ENCODE results near the gene LKAAEAR1.

GRCh38 chr20:64130876-64131275 lies 46.7 kb upstream of the LKAAEAR1 start:
- TF ChIP-seq NR3C1 (CRISPR knock-in tag; conservative IDR thresholded peaks at IDR 0.05; ENCODE audit: low read depth) (no peak), KAT7 (CRISPR knock-in tag; IDR thresholded peaks at IDR 0.05; ENCODE audit: borderline replicate concordance) (no peak), CBFB (CRISPR knock-in tag; IDR thresholded peaks at IDR 0.05; ENCODE audit: low read depth) (no peak), CTCF (IDR thresholded peaks at IDR 0.05) (no peak), GRHL2 (CRISPR knock-in tag; IDR thresholded peaks at IDR 0.05; ENCODE audit: insufficient replicate concordance, severe bottlenecking) (no peak), ZNF121 (CRISPR knock-in tag; IDR thresholded peaks at IDR 0.05) (no peak), NFE2L1 (CRISPR knock-in tag; IDR thresholded peaks at IDR 0.05) (no peak), SP1 (CRISPR knock-in tag; conservative IDR thresholded peaks at IDR 0.05) (no peak)
- TF ChIP-seq, protein P1, sequence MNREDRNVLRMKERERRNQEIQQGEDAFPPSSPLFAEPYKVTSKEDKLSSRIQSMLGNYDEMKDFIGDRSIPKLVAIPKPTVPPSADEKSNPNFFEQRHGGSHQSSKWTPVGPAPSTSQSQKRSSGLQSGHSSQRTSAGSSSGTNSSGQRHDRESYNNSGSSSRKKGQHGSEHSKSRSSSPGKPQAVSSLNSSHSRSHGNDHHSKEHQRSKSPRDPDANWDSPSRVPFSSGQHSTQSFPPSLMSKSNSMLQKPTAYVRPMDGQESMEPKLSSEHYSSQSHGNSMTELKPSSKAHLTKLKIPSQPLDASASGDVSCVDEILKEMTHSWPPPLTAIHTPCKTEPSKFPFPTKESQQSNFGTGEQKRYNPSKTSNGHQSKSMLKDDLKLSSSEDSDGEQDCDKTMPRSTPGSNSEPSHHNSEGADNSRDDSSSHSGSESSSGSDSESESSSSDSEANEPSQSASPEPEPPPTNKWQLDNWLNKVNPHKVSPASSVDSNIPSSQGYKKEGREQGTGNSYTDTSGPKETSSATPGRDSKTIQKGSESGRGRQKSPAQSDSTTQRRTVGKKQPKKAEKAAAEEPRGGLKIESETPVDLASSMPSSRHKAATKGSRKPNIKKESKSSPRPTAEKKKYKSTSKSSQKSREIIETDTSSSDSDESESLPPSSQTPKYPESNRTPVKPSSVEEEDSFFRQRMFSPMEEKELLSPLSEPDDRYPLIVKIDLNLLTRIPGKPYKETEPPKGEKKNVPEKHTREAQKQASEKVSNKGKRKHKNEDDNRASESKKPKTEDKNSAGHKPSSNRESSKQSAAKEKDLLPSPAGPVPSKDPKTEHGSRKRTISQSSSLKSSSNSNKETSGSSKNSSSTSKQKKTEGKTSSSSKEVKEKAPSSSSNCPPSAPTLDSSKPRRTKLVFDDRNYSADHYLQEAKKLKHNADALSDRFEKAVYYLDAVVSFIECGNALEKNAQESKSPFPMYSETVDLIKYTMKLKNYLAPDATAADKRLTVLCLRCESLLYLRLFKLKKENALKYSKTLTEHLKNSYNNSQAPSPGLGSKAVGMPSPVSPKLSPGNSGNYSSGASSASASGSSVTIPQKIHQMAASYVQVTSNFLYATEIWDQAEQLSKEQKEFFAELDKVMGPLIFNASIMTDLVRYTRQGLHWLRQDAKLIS (CRISPR knock-in tag; IDR thresholded peaks at IDR 0.05; ENCODE audit: borderline replicate concordance): no peak

Measured in WTC11 (cell line).